HG03139 (cell line): ENCODE results near the gene CTR9.
"Not testable (repeated sequence)": the region's sequence is repeated elsewhere in the genome, so short reads cannot be mapped to it uniquely, and the experiment has no call there.

Experiments used
- ATAC-seq: cut with Tn5 transposase; IDR thresholded peaks from one replicate; pipeline ENCODE4 v1.9.1; 2021; ENCODE audit not compliant: unreplicated experiment

The CTR9 gene

DNA sequence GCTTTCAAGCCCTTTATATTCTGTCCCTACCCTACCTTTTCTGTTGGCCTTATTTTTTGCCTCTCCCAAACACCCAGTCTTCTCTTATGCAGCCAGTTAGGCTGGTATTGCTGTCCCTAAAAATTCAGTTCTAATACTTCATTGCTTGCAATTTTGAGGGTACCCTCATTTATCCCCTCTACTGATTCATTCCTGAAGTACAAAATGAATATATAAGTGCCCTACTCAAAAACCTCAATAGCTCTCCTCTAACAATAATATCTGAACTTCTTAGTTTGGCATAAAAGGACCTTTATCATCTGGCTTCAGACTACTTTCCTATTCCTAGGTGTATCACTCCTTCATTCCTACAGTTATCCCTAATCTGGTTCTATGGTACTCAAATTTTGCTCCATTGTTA lies 62.9 kb downstream of the CTR9 start:
- ATAC-seq = no peak

DNA sequence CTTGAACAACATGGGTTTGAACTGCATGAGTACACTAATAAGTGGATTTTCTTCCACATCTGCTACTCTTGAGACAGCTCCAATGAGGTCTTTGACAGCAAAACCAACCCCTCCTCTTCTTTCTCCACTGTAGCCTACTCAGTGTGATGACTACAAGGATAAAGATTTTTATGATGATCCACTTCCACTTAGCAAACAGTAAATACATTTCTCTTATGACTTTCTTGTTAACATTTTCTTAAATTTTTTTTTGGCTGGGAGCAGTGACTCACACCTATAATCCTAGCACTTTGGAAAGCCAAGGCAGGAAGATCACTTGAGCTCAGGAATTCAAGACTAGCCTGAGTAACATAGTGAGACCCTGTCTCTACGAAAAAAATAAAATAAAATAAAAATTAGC lies 67.5 kb downstream of the CTR9 start:
- no peak for ATAC-seq

DNA sequence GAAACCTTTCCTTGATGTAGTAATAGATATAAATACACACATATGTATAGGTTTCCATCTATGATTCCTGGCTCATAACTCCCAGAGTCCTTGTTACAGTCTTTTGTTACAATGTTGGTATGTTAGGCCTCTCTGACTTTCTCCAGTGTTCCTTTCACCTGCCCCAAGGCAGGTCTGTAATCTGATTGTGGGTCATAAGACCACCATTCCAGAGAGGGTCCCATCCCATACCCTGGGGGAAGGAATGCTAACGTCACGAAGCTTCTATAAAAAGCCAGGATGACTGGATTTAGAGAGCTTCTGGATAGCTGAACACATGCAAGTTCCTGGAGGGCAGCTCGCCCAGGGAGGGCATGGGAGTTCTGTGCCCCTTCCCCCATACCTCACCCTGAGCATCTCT lies 71.4 kb downstream of the CTR9 start:
- not testable (repeated sequence) for ATAC-seq

DNA sequence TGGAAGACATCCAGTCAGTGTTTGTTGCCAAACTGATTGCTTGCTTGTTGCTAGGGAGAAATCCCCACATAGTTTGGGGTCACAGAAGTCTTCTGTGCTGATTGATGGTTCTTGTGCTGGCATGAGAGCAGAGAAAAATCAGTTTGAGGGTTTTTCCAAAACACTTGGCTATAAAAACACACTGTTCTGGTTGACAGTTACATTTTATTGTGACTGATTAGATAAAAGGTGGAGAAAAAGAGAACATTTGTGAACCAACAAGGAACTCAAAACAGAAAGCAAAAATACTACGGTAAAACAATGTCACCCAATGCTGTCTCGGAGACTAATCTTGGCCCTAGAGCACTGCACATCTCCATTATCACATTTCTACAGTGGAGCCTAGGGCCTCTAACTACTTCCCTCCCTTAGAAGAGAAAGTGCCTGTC lies 72.1 kb downstream of the CTR9 start:
- no peak for ATAC-seq

DNA sequence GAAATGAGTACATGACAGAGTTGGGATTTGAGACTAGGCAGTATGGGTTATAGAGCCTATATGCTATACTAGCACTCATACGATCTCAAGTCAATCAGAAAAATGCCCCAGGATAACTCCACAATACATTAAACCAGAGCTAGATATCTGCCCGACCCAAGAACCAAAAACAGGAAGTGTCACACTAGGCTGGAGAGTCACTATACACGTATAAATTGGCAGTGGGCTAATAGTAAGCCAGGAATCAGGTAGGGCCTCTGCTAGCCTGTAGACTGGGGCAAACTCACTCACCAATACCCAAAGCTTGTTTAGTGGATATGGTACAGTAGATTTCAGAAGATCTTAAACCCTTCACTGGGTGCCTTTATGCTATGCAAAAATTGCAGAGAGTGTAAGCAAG lies 73.8 kb downstream of the CTR9 start:
- ATAC-seq = peak; percentile 71

DNA sequence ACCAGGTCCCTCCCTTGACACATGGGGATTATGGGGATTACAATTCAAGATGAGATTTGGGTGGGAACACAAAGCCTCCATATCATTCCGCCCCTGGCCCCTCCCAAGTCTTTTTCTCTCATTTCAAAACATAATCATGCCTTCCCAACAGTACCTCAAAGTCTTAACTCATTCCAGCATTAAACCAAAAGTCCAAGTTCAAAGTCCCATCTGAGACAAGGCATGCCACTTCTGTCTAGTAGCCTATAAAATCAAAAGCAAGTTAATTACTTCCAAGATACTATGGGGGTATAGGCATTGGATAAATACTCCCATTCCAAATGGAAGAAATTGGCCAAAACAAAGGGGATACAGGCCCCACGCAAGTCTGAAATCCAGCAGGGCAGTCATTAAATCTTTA lies 77.4 kb downstream of the CTR9 start:
- no peak for ATAC-seq

DNA sequence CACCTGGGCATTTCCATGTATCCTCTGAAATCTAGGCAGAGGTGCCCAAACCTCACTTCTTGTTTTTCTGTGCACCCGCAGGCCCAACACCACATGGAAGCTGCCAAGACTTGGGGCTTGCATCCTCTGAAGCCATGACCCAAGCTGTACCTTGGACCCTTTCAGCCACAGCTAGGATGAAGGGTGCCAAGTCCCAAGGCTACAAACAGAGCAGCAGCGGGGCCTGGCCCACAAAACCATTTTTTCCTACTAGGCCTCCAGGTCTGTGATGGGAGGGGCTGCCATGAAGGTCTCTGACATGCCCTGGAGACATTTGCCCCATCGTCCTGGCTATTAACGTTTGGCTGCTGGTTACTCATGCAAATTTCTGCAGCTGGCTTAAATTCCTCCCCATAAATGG lies 78.1 kb downstream of the CTR9 start:
- no peak for ATAC-seq
